HG02588 (cell line): ENCODE results near the gene ZMAT5.
"Not testable (repeated sequence)": the region's sequence is repeated elsewhere in the genome, so short reads cannot be mapped to it uniquely, and the experiment has no call there.

Experiments
- ATAC-seq: cut with Tn5 transposase; IDR thresholded peaks from one replicate; pipeline ENCODE4 v1.9.1; 2021; ENCODE audit warnings: mild to moderate bottlenecking, moderate library complexity; ENCODE audit not compliant: unreplicated experiment

Gene ZMAT5

DNA sequence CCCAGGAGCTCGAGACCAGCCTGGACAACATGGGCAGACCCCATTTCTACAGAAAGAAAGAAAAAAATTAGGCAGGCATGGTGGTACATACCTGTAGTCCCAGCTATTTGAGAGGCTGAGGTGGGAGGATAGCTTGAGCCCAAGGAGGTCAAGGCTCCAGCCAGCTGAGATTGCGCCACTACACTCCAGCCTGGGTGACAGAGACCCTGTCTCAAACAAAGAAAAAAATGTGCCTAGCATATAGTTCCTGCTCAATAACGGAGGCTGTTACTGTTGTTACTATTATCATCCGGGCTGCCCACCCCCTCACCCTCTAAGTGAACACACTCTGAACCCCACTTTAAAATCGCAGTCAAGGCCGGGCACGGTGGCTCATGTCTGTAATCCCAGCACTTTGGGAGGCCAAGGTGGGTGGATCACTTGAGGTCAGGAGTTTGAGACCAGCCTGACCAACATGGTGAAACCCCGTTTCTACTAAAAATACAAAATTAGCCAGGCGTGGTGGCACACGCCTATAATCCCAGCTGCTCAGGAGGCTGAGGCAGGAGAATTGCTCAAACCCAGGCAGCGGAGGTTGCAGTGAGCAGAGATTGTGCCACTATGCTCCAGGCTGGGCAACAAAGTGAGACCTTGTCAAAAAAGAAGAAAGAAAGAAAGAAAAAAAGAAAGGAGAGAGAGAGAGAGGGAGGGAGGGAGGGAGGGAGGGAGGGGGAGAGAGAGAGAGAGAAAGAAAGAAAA lies 12.0 kb downstream of the ZMAT5 start:
- ATAC-seq, result not testable (repeated sequence)

DNA sequence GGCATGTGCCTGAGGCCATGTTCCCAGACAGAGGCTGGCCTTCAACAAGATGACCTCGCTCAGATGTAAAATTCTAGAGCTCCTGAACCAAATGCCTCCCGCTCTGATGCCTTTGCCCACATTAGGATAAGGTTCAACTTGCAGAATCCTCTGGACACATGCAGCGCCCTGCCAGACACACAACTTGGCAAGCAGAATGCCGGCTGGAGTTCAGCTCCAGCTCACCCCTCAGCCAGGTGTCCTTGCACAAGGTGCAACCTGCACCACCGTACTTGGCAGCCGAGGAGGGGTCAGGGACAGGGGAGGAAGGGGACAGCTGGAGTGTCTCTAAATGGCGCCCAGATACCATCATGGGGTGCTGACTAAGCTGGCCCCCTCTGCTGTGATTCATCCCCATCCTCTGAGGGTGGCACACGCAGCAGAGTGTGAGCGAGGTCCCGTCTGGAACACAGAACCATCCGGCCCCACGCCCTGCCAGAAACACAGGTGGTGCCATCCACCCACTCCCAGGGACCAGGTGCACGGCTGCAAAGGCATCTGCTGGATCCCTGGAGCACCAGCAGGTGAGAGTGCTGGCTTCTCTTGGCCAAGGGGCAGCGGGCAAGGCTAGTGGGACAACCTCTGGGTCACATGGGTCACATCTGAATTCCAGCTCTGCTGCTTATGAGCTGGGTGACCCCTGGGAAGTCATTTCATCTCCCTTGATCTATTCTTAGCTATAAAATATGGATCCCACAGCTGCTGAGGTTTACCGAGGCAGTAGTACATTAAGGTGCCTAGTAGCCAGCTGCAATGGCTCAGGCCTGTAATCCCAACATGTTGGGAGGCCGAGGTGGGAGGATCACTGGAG lies 12.8 kb downstream of the ZMAT5 start:
- ATAC-seq, result no peak

- ATAC-seq, result no peak
Observed at GRCh38 chr22:29751669-29752068, 15.1 kb downstream of the ZMAT5 start.

DNA sequence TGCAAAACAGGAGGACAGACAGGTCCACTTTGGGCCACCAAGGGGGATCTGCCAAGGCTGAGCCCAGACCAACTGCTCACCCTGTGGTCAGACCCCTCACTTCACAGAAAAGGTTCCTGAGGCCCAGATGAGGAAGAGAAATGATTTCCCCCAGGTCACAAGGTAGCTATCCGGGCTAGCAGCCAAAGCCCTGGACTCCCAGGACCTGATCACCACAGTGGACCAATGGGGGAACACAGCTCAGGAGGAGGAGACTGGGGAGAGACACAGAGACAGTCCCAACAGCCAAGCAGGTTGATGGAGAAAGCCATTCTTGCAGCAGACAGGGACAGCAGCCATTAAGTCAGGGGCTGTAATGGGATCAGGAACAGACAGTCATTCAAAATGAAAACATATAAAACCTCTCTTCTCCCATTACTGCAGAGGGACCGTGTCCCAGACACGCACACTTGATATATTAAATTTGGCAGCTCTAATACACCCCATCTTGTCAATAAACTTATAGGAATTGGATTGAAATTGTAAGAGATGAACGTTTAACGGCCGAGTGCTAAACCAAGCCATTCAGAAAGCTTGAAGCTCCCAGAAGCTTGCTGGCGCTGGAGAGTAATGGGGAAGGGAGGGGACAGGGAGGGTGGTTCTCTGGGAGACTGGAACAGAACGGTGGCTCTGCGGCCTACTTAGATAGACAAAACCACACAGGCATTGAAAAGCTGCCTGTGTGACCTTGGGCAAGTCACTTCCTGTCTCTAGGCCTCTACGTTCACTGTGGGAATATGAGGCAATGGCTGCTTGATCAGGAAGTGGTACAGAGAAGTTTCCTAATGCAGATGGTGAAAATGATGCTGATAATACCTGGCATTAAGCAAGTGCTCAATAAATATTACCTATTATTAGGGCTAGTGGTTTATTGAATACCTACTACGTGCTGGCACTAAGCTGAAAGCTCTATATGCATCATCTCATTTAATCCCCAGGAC lies 16.0 kb downstream of the ZMAT5 start:
- no peak for ATAC-seq

- no peak for ATAC-seq
Observed at GRCh38 chr22:29750029-29750428, 16.8 kb downstream of the ZMAT5 start.

- no peak for ATAC-seq
Observed at GRCh38 chr22:29748248-29748893, 18.4 kb downstream of the ZMAT5 start.

DNA sequence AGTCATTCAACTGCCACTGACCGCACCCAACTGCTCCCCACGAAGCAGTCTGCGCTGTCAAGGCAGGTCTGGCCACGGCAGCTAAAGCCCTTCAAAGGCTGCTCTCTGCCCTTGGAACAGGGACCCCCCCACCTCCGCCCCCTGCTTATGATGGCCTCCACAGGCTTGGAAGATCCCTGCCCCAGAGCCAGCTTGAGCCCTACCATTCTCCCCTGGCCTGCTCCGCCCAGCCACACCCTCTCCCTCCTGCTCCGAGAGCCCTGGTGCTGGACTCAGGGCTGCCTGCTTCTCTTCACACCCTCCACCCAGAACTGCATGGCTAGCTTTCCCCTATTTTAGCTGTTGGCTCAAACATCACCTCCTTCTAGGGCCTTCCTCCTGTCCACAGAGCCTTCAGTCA lies 19.0 kb downstream of the ZMAT5 start:
- ATAC-seq, result no peak

DNA sequence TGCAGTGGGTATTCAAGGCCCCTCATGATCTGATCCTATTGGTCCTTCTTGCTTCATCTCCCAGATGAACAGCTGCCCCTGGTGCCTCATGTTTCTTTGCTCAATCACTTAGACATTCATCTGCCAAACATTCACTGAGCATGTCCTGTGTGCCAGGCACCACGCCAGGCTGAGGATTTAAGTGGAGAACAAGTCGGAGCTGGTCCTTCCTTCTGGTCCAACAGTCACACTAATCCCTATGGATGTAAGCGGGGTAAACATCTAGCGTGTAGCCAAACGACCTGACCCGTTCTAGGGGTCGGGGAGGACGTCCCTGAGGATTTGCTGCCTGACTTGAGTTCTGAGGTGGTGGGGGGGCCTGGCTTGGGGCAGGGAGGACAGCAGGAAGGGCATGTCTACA lies 21.9 kb downstream of the ZMAT5 start:
- ATAC-seq, result no peak

DNA sequence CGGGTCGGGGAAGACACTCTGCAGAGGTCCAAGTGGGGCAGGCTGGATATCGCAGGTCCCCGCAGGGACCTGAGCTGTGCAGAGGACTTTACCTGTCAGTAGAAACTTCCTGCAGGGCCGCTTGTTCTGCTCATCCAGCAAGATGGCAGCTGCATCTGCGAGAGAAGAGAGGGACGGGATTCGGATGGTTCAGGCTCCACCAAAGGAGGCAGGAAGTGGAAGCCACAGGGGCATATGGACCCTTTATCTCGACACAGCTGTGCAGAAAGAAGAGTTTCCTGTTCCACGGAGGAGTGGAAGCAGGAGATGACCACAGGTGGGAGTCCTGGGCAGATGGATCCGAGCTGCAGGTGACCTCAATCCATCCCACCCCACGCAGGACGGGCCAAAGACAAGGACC lies 24.5 kb downstream of the ZMAT5 start:
- no peak for ATAC-seq

GRCh38 chr22:29741926-29742325 lies 24.9 kb downstream of the ZMAT5 start:
- ATAC-seq, result no peak

- ATAC-seq, result no peak
Observed at GRCh38 chr22:29740216-29740615, 26.6 kb downstream of the ZMAT5 start.

- no peak for ATAC-seq
Observed at GRCh38 chr22:29739346-29739875, 27.4 kb downstream of the ZMAT5 start.

DNA sequence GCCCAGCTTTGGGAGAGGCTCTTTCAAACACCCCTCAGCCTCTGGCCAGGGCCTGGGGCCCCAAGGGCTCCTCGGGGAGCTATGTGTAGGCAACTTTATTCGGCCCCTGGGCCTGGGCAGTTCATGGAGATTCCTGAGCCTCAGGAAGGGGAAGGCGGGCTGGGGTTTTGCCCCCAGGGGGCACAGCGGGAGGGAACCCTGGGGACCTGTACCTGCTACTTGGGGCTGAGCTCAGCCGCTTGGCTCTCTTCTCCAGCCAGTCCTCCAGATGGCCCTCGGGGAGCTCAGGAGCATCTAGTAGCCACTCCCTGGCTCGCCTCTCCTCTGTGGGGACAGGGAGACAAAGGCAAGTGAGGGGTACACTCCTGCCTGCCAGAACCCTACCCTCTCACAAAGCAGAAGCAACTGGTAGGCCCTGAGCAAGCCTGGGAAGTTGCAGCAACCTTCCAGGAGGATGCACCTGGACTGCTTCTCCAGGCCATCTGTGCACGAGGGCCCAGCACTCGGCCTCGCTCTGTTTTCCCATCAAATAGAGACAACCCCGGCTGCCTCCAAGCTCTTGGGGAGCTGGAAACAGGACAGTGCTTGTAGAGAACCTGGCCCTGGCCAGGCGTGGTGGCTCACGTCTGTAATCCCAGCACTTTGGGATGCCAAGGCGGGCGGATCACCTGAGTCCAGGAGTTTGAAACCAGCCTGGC lies 28.5 kb downstream of the ZMAT5 start:
- no peak for ATAC-seq

DNA sequence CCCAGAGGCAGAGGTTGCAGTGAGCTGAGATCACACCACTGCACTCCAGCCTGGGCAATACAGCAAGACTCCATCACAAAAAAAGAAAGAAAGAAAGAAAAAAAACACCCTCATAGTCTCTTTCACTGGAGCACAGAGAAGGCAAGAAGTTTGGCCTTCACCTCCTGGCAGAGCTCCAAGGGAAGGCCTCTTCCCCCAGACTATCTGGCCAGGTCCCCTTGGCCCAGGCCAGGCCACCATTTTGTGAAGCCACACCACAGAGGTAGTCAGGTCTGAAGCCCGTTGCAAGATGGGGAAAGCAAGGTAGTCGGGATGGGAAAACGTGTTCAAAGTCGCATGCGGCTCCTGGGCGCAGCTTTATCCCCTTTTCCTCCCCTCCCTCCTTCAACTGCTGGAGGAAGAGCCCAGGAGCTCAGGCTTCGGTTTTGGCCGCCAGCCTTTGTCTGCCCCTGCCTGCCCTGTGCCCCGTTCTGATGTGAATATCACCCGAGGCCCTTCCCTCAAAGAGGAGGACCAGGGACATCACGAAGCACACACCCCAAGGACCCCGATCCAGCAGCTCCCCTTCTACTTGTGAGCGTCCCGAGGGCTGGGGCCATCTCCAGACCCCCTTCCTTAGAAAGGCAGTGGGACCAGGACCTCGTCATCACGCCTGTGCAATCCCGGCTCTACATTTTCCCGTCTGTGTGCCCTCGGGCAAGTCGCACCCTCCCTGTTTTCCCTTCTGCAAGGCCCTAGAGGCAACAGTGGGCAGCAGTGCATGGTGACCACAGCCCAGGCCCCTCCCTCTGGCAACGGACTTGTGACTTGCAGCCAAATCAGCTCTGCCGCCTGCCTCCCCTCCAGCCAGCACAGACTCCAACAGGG lies 29.3 kb downstream of the ZMAT5 start:
- ATAC-seq, result no peak

DNA sequence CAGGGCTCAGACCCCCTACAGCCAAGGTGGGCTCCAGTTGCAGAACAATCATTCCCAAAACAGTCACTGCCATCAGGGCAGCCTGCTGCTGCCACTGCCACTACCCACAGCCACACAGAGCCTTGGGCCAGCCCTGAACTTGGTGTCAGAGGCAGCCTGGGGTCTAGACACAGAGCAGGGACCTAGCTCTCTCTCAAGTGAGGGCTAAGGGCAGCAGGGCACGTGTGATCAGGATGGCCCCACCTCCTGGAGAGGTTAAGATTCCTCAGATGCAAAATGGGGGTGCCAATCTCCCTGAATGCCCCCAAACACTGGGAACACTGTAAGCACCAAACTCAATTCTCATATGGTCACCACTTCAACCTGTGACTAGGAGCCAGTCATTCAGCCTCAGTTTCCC lies 31.4 kb downstream of the ZMAT5 start:
- ATAC-seq, result no peak

DNA sequence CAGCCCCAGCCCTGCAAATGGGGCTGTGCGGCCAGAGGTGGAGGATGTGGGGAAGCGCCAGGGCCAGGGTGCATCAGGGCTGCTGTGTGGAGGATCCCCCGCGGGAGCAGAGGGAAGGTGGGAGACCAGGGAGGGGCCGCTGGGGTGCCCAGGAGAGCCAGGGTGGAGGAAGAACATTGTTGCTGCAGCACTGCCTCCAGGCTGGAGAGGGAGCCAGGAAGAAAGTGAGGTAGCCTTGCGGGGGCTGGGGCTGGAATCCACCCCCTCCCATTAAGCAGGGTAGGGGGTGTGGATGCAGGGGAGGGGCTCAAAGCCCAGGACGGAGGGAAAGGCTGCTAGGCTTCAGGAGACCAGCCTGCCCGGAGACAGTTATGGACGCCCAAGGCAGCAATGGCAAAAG lies 32.0 kb downstream of the ZMAT5 start:
- no peak for ATAC-seq

GRCh38 chr22:29734406-29734805 lies 32.4 kb downstream of the ZMAT5 start:
- ATAC-seq, result no peak

GRCh38 chr22:29733362-29734201 lies 33.2 kb downstream of the ZMAT5 start:
- no peak for ATAC-seq
